HG03060 (cell line): ENCODE measurements around the gene POLRMT.

Source experiments
- ATAC-seq: cut with Tn5 transposase; IDR thresholded peaks from one replicate; pipeline ENCODE4 v1.9.1; 2021; ENCODE audit warnings: low read depth, moderate number of reproducible peaks; ENCODE audit not compliant: unreplicated experiment

POLRMT gene

DNA sequence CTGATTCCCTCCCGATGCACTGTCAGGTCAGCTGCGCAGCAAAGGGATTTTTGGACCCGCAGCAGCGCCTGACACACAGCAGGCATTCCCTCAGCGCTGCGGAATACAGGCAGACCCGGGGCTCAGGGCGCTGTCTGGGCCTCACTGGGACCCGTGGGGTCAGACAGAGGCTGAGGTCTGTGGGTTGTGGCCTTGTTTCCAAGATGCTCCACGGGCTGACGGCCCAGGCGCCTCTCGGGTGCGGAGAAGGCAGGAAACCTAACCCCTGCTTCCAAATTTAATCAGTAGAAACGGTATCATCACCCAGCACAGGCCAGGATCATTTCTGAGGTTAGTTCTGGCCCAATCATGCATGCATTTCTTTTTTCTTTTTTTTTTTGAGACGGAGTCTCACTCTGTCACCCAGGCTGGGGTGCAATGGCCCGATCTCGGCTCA lies 30.4 kb upstream of the POLRMT start:
- no peak for ATAC-seq

DNA sequence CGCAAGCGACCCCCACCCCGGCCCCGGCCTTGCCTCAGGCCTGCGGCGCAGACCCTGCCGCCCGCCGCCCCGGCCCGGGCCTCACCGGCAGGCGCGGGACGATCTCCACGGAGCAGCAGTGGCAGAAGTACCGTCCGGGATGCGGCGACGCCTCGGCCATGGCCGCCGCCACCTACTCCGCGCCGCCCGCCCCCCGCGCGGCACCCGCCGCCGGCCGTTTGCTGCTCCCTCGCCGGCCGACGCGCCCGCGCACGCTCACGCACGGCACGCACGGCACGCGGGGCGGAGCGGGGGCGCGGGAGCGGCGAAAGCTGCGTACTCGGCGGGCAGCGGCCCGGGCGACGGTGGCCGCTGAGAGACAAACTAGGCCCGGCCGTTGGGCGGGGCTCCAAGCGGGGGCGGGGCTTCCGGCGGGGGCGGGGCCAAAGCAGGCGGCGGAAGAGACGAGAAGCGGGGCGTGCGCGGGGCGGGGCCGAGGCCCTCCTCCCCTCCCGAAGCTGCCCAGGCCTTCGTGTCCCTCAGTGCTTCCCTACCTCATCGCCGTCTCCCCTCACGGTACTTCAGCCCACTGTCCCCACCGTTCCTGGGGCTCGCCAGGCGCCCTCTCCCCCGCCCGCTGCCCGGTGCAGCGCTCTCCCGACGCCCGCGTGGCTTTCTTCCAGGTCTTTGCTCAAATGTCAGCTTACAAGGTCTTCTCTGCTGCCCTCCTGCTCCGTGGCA lies 29.8 kb upstream of the POLRMT start, which contains the start of gene RNF126:
RNF126 (minus strand) TSS at position 253 of the 720 bp plus-strand sequence; CDS start at position 160, 93 bp downstream.
- ATAC-seq = no peak

DNA sequence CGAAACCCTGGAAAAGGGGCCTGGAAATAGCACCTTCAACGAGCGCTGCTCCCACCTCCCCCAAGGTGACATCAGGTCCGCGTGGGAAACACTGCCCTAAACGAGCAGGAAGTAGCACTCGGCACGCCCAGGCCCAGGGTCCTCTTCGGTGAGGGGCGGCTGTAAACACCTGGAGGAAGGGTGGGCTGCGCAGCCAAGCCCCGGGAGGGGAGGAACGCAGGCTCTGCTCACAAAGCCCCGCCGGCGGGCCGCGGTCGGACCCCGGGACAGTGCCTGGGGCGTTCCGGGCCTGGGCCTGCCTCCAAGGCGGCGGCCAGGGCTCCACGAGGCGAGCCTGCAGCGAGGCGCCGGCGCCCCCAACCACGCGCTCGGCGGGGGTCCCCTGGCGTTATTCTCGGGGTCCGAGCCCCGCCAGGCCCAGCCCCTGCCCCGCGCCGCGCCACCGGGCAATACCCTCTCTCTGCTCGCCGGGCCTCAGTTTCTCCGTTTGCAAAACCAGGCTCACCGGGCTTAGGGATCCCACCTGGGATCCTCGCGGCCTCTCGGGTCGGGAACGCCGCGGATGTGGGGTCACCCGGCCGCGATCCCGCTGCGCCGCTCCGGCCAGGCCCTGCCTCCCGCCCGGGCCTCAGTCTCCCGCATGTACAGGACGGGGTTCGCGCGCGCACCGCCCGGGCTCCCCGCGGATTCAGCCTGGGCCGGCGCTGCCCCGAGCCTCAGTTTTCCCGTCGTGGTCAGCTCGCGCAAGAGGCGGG lies 29.0 kb upstream of the POLRMT start:
- no peak for ATAC-seq

DNA sequence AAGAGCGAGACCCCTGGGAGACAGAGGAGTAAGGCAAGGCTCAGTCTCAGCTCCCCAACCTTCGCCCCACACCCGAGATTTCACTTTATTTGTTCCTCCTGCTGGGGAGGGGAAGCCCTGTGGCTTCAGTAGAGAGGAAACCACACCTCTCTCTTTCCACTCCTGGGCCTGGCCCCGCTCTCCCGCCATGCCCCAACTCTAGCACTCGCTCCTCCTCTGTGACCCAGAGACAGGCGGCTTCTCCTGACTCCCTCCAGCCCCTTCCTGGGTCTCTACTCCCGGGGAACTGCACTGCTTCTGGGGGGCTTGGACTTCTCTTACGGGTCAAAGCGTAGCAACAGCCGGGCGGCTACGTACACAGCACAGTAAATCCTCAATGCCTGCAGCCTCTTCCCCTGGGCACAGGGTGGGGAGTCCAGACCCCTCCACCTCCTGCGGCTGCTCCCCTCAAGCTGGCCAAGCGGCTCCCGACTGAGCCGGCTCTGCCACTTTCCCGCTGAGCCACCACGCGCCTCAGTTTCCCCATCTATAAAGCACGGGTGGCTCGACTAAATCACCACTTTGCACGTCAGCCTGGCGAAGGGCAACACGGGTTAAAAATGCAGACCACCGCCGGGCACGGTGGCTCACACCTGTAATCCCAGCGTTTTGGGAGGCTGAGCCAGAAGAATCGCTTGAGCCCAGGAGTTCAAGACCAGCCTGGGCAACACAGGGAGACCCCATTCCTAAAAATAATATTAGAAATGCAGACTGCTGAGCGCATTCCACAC lies 28.3 kb upstream of the POLRMT start:
- no peak for ATAC-seq

DNA sequence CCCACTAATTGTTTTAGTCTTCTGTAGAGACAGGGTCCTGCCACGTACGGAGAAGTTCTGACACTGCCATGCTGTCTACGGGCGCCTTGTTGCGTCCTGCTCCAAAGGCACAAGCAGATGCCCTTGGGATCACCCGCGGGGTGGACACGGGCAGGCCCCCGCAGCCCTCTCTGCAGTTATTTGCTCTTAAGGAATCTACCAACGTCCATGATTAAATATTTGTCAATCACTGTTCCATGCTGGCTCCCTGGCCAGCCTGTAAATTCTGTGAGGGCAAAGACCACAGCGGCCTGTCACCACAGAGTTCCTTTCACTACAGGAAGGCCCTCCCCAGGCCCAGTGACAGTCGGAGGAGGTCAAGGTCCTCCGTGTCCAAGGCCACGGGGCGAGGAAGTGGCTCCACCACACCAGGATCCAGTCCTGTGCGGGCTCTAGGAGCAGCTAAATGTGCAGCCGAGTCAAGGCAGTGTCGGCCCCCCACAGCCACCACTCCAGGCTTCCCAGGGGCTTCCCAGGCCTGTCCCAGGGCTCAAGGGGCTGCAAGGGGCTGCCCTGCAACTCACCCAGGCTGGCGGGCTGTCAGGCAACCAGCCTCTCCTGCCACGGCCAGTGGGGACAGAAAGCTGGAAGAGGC lies 27.6 kb upstream of the POLRMT start:
- ATAC-seq = no peak

DNA sequence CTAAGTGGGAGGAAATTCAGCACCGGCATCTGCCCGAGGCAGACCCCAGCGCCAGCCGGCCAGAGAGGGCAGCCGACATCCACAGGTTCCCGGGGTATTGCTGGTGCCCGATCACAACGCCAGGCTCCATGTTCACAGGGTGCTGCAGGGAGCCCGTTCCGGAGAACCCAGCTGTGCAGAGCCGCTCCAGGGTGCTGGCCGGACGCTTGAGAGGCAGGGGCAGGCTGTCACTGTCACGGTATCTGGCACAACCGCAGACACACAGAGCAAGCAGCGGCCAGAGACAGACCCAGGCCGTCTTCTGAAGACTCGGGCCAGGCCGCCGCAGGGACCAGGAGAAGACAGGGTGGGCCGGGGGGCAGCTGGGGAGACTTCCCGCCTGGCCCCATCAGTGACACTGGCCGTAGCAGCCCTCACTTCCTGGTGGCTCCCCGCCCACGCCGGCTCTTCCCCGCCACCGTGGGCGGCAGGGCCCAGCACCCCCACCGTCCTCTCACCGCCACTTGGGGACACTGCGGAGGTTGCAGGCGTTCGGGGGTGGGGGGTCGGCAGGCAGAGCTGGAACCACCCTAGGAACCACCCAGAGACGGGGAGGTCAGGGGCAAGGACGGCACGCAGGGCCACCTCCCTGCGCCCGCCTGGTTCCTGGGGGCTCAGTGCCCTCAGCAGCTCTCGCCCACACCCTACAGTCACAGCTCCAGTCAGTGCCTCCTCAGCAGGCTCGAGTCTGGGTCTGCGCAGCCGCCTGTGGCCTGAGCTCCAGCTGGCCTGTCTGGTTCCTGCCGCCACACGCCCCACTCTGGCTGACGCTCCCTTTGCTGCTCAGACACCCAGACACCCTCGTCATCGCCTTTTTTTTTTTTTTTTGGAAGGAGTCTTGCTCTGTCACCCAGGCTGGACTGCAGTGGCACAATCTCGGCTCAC lies 25.8 kb upstream of the POLRMT start:
- ATAC-seq = no peak

DNA sequence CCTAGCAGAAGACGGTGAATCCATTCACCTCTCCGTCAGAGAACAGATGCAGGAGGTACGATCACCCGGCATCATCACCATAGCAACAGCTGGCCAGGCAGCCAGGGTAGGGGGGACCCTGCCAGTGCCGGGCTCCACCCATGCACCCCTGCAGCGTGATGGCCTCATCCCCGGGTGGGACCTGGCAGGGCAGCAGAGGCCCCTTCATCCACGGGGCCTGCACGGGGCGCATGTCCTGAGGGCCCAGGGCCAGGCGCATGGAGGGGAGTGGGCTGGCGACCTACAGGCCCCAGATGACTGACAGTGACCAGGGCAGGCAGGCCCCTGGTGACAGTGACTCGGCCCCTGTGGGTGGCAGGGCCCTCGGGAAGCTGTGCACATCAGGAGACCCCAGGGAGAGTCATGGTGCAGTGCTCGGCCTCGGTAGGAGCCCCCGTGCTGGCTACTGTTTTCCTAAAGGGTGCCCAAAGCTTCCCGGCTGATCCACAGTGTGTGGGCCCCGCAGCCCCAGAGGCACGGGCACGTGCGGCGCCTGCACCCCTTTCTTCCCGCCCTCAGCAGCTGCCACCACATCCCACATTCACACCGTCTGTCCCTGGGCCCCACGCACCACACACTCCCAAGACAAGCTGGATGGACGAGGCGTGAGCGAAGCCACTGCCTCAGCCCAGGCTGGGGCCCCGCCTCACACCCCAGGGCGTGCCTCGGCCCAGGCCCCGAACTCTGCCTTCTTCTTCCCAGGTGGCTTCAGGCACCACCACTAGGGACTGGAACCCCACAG lies 24.9 kb upstream of the POLRMT start:
- ATAC-seq = no peak

DNA sequence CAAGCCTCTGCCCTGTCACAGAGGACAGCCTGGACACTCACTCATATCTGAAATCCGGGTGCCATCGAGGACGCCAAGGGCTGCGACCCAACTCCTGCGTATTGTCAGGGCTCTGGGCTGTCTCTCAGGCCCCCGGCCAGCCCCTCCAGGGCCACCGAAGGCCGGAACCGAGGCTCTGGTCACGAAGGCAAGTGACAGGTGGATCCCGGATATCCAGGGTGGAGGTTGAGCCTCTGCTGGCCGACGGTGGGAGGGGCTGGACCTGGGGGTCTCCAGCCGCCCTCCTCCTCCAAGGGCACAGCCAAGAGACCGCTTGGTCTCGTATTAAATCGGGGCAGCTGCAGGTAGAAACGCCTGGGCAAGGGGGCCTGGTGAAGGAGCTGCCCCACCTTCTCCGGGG lies 24.3 kb upstream of the POLRMT start:
- no peak for ATAC-seq

DNA sequence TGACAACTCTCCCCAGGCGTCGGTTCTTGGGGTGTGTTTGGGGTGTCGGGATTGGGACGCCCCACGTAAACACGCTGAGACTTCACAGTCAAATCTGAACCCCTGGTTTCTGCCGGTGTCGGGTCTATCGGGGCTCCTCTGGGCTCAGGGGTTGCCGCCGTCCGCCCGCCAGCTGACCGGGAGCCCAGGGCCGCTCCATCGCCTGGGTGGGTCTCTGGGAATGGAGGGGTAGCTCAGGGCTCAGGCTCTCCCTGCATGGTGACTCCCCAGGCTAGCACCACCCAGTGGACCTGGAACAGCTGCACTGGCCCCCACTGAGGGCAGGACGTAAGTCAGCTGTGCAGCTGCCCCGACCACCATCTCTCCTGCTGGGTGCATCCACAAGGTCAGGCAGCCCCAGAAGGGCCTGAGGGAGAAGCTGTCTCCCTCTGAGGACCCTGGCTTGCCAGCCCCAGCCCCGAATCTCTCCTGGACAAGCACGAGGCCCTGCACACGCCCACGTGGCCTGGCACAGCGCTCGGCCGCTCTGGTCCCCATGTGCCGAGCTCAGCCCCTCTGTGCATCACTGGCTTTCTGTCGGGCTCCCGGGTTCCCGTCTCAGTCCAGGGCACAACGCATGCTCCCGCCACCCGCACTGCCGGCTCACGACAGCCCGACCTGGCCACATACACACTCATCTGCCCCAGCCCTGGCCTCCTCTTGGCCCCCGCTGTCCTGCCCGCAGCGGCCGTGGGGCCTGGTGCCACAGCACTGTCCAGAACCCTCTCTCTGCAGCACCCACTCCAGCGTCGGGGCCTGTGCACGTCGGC lies 23.6 kb upstream of the POLRMT start:
- no peak for ATAC-seq

DNA sequence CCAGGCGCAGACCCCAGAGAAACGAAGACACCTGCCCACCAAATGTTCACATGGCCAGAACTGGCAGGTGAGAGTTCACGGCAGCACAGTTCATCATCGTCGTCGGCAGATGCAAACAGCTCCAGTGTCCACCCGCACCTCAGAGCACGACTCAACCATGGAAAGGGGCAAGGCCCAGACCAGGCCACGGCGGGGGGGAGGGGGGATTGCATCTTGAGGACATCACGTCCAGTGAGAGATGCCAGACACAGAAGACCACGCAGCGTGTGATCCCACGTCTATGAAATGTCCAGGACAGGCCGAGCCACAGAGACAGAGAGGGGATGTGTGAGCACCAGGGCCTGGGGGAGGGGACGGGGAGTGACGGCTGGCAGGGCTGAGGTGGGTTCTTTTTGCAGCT lies 22.4 kb upstream of the POLRMT start:
- ATAC-seq = no peak

DNA sequence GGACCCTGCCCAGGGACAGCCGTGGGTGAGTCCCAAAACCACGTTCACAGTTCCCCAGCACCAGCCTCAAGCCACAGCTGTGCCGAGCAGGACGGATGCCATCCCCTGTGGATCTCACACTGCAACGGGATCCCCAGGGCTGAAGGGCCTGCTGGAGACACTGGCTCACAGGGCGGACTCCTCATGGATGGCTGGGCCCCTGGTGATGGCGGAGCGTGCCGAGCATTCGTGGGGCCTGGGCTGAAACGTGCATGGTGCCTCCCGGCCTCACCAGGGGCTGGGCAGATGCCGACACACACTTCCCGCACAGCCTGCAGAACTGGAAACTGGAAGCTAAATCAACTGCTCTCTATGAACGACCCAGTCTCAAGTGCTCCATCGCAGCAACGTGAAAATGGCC lies 20.1 kb upstream of the POLRMT start:
- no peak for ATAC-seq

DNA sequence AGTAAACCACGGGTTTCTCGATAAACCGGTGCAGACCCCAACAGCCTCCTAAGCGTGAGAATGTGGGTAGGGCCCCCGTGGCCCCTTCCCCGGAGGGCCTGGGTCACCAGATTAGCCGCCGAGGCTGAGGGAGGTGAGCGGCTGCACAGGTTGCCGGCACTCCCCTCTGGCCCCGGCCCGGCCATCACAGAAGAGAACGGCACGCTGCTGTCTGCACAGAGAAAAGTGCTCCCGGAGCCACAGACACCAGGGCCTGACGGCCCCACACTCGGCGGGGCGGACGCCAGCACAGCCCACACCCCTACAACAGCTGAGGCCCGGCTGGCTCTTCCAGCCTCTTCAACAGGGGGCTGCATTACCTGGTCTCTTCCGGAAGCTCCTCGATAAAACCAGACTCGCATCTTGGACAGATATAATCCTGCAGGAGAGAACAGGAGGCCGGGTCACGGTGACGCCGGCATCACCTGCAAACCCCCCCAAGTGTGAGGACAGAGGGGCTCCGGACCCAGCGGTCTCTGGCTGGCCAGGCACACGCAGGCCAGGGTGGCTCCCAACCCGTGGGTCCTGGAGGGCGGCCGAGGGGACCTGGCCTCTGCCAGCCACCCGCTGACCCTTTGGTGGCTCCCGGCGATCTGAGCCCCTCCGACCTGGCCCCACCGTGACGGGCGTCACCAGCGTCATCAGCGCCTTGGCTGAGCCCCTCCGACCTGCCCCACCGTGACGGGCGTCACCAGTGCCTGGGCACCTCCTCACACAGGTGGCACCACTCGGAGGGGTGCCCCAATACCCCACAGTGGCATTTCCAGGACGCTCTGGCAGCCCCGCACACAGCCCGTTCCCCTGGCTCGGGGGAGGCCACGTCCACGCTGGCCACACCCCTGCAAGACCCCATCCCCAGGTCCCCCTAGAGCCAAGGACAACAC lies 19.4 kb upstream of the POLRMT start:
- ATAC-seq = no peak

DNA sequence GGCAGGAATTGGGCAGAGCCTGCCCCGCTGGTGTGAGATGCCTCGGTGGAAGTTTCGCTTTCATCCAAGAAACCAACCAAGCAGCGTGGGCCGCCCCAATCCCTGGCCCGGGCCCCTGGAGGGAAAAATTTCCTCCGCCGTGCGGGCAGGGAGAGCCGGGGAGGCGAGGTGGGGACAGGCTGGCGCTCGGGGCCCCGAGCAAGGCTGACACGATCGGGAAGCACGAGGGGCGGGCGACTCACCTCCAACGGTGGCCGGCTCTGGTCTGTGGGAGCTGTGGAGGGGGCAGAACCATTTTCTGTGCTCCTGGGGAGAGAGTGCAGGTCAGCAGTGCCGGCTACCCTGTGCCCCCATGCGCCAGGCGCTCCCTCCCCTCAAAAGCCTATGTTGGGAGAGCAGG lies 18.7 kb upstream of the POLRMT start:
- no peak for ATAC-seq

DNA sequence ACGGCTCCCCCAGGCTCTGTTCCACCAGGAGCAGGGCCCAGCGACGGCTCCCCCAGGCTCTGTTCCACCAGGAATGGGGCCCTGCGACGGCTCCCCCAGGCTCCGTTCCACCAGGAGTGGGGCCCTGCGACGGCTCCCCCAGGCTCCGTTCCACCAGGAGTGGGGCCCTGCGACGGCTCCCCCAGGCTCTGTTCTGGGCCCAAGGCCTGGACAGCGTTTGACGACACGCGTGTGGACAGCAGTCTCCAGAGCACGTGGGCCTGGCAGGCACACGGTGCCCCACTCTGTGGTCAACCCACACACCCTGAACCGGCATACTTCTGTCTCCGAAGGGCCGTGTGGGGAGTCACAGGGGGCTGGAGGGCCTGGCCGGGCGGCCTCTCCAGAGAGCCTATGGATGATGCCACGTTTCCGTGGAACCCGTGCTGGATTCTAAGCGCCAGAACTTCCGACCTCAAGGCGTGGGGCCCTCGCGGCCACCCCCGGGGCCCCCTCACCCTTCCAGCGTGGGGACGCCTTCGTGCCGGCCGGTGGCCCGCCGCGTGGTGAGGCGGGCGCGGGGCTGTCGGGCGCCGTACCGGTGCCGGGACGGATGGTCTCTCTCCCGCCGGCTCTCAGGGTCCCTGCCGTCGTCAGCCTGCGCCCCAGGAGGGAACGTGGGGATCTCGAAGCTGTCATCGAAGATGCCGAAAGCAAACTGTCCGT lies 17.9 kb upstream of the POLRMT start:
- no peak for ATAC-seq

DNA sequence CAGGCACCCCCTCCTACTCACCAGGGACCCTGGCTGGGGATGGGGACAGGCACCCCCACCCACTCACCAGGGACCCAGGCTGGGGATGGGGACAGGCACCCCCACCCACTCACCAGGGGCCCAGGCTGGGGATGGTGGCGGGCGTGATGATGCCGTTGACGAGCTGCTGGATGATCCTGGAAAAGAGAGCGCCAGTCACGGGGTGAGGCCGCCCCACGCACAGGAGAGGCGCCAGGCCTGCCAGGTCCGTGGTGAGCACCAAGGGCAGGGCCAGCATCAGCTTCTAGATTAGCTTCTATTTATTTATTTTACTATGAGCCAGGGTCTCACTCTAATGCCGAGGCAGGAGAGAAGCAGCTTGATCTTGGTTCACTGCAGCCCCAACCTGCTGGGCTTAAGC lies 16.8 kb upstream of the POLRMT start:
- ATAC-seq = no peak
